Parathyroid adenoma (tissue), 2 donors: ENCODE data around the gene EDEM3.

Experiments
- H2AFZ ChIP-seq: fragments of 300-600 bp; sonication (generic); one replicate; pipeline ENCODE4 v1.7.0; 2017; ENCODE audit warnings: antibody characterized with exemption, mild to moderate bottlenecking
- H3K27ac ChIP-seq: fragments of 300-600 bp; sonication (generic); one replicate; pipeline ENCODE4 v1.7.0; 2017
- H3K27me3 ChIP-seq: fragments of 300-600 bp; sonication (generic); one replicate; pipeline ENCODE4 v1.7.0; 2017; ENCODE audit warnings: low read length; ENCODE audit not compliant: control insufficient read depth, insufficient read depth
- H3K36me3 ChIP-seq: fragments of 300-600 bp; sonication (generic); one replicate; pipeline ENCODE4 v1.7.0; 2017; ENCODE audit warnings: low read length; ENCODE audit not compliant: control insufficient read depth, insufficient read depth
- H3K4me1 ChIP-seq: fragments of 300-600 bp; sonication (generic); one replicate; pipeline ENCODE4 v1.7.0; 2017; ENCODE audit warnings: control low read depth
- H3K4me2 ChIP-seq: fragments of 300-600 bp; sonication (generic); one replicate; pipeline ENCODE4 v1.7.0; 2017; ENCODE audit warnings: low read length
- H3K4me3 ChIP-seq: fragments of 300-600 bp; sonication (generic); one replicate; pipeline ENCODE4 v1.7.0; 2017; ENCODE audit warnings: low read depth, low read length
- H3K79me2 ChIP-seq: fragments of 300-600 bp; sonication (generic); one replicate; pipeline ENCODE4 v1.7.0; 2017; ENCODE audit warnings: control low read depth
- H3K9ac ChIP-seq: fragments of 300-600 bp; sonication (generic); one replicate; pipeline ENCODE4 v1.7.0; 2017; ENCODE audit warnings: mild to moderate bottlenecking
- H3K9me3 ChIP-seq: fragments of 300-600 bp; sonication (generic); one replicate; pipeline ENCODE4 v1.7.0; 2017; ENCODE audit warnings: low read length; ENCODE audit not compliant: control insufficient read depth
- CTCF ChIP-seq: fragments of 300-600 bp; sonication (generic); IDR thresholded peaks from one replicate; pipeline ENCODE4 v1.7.0; 2017; ENCODE audit warnings: antibody characterized with exemption, mild to moderate bottlenecking
- donor health status: primary hyperparathyroidism.

EDEM3 gene

GRCh38 chr1:184748740-184749139, 5.9 kb downstream of the EDEM3 start:
- Histone ChIP-seq H3K36me3 (no peaks in the 10 kb centered on the region), H3K9me3 (no peaks in the 10 kb centered on the region), H3K79me2 (no peaks in the 10 kb centered on the region), H2AFZ (no peak overlapping the region), H3K4me2 (no peak overlapping the region), H3K4me1 (no peaks in the 10 kb centered on the region), H3K9ac (no peak overlapping the region), H3K27me3 (no peaks in the 10 kb centered on the region), H3K27ac (no peak overlapping the region), H3K4me3 (no peak overlapping the region)
- TF ChIP-seq CTCF: no peak

GRCh38 chr1:184747089-184747955, 7.3 kb downstream of the EDEM3 start:
- no peak for TF ChIP-seq CTCF
- Histone ChIP-seq H3K9ac (no peak overlapping the region), H3K4me2 (no peak overlapping the region), H3K79me2 (no peaks in the 10 kb centered on the region), H3K4me1 (no peaks in the 10 kb centered on the region), H3K27ac (no peak overlapping the region), H3K27me3 (no peaks in the 10 kb centered on the region), H2AFZ (no peak overlapping the region), H3K9me3 (no peaks in the 10 kb centered on the region), H3K4me3 (no peak overlapping the region), H3K36me3 (no peaks in the 10 kb centered on the region)

- Histone ChIP-seq H3K36me3 (no peaks in the 10 kb centered on the region), H3K27ac (no peak overlapping the region), H3K79me2 (no peaks in the 10 kb centered on the region), H3K9ac (no peak overlapping the region), H3K4me2 (peak overlapping the region; percentile 18), H2AFZ (no peak overlapping the region), H3K4me1 (no peaks in the 10 kb centered on the region), H3K27me3 (no peaks in the 10 kb centered on the region), H3K9me3 (no peaks in the 10 kb centered on the region), H3K4me3 (no peak overlapping the region)
- TF ChIP-seq CTCF: no peak
Observed at GRCh38 chr1:184745929-184746638, 8.6 kb downstream of the EDEM3 start.

- H3K9ac ChIP-seq: no peak overlapping the region
- no peak overlapping the region for H2AFZ ChIP-seq
- no peak for TF ChIP-seq CTCF
- H3K4me1 ChIP-seq: no peaks in the 10 kb centered on the region
- no peaks in the 10 kb centered on the region for H3K27me3 ChIP-seq
- H3K4me2 ChIP-seq: no peak overlapping the region
- H3K9me3 ChIP-seq: no peaks in the 10 kb centered on the region
- H3K36me3 ChIP-seq: no peaks in the 10 kb centered on the region
- no peak overlapping the region for H3K4me3 ChIP-seq
- peaks cover 2% of the 10 kb centered on the region for H3K79me2 ChIP-seq
- no peak overlapping the region for H3K27ac ChIP-seq
Observed at GRCh38 chr1:184745110-184745509, 9.5 kb downstream of the EDEM3 start.
